ENCODE data around the gene LMO7. TPM values are rescaled to one million over a fixed set of nuclear protein-coding genes. Genes with fewer than 3 reads are reported as not detected.

The LMO7 gene
- total RNA-seq, 1 donor from 2014 or later: 340 TPM

- no peak for DNase-seq
Observed at GRCh38 chr13:75744127-75744526, 108.0 kb downstream of the LMO7 start.

- DNase-seq: no peak
Observed at GRCh38 chr13:75745387-75745786, 109.3 kb downstream of the LMO7 start.

GRCh38 chr13:75748874-75749273 lies 112.7 kb downstream of the LMO7 start:
- no peak for DNase-seq

- no peak for DNase-seq
Observed at GRCh38 chr13:75749407-75749806, 113.3 kb downstream of the LMO7 start.

- DNase-seq: no peak
Observed at GRCh38 chr13:75751350-75751749, 115.2 kb downstream of the LMO7 start.

GRCh38 chr13:75752826-75753225 lies 116.7 kb downstream of the LMO7 start:
- no peak for DNase-seq

- no peak for DNase-seq
Observed at GRCh38 chr13:75754936-75755335, 118.8 kb downstream of the LMO7 start.

GRCh38 chr13:75757336-75757735 lies 121.2 kb downstream of the LMO7 start:
- DNase-seq: no peak

- no peak for DNase-seq
Observed at GRCh38 chr13:75759531-75759930, 123.4 kb downstream of the LMO7 start.

GRCh38 chr13:75760131-75761021 lies 124.2 kb downstream of the LMO7 start:
- peak; percentile 64 for DNase-seq

GRCh38 chr13:75761369-75761768 lies 125.2 kb downstream of the LMO7 start:
- no peak for DNase-seq

- no peak for DNase-seq
Observed at GRCh38 chr13:75762076-75762937, 126.2 kb downstream of the LMO7 start.

GRCh38 chr13:75762955-75763354 lies 126.8 kb downstream of the LMO7 start:
- DNase-seq: no peak

- DNase-seq: no peak
Observed at GRCh38 chr13:75763512-75763911, 127.4 kb downstream of the LMO7 start.

- DNase-seq: no peak
Observed at GRCh38 chr13:75764251-75764925, 128.3 kb downstream of the LMO7 start.

GRCh38 chr13:75764926-75765310 lies 128.8 kb downstream of the LMO7 start:
- DNase-seq: no peak

- no peak for DNase-seq
Observed at GRCh38 chr13:75766636-75767035, 130.5 kb downstream of the LMO7 start.

GRCh38 chr13:75769141-75769905 lies 133.2 kb downstream of the LMO7 start:
- DNase-seq: no peak

GRCh38 chr13:75770164-75770563 lies 134.0 kb downstream of the LMO7 start:
- DNase-seq: no peak

- no peak for DNase-seq
Observed at GRCh38 chr13:75770592-75771011, 134.5 kb downstream of the LMO7 start.

GRCh38 chr13:75771226-75771625 lies 135.1 kb downstream of the LMO7 start:
- DNase-seq: no peak

- DNase-seq: peak; percentile 14
Observed at GRCh38 chr13:75771818-75772217, 135.7 kb downstream of the LMO7 start.

All from tongue (tissue), 2 donors.